HEK293 (cell line): ENCODE measurements around the gene FASN.

Source experiments
- ZFP3 ChIP-seq: fragments of 450-650 bp; formaldehyde crosslinking; IDR thresholded peaks from 2 replicates; pipeline ENCODE4 v1.5.1; 2016; ENCODE audit warnings: low read depth, missing biosample characterization, missing genetic modification characterization
- ZNF324 ChIP-seq: fragments of 450-650 bp; formaldehyde crosslinking; IDR thresholded peaks from 2 replicates; pipeline ENCODE4 v1.5.1; 2016; ENCODE audit warnings: missing biosample characterization, missing genetic modification characterization
- TF ChIP-seq, protein P1 (sequence below): fragments of 450-650 bp; formaldehyde crosslinking; IDR thresholded peaks from 2 replicates; pipeline ENCODE4 v1.5.1; 2016; ENCODE audit warnings: missing biosample characterization, missing genetic modification characterization
- TF ChIP-seq, protein P2 (sequence below): fragments of 450-650 bp; formaldehyde crosslinking; IDR thresholded peaks from 2 replicates; pipeline ENCODE4 v1.5.1; 2016; ENCODE audit warnings: missing biosample characterization, missing genetic modification characterization
- TF ChIP-seq, protein P3 (sequence below): fragments of 450-650 bp; formaldehyde crosslinking; IDR thresholded peaks from 2 replicates; pipeline ENCODE4 v1.5.1; 2016; ENCODE audit warnings: missing biosample characterization, missing genetic modification characterization

DNA sequence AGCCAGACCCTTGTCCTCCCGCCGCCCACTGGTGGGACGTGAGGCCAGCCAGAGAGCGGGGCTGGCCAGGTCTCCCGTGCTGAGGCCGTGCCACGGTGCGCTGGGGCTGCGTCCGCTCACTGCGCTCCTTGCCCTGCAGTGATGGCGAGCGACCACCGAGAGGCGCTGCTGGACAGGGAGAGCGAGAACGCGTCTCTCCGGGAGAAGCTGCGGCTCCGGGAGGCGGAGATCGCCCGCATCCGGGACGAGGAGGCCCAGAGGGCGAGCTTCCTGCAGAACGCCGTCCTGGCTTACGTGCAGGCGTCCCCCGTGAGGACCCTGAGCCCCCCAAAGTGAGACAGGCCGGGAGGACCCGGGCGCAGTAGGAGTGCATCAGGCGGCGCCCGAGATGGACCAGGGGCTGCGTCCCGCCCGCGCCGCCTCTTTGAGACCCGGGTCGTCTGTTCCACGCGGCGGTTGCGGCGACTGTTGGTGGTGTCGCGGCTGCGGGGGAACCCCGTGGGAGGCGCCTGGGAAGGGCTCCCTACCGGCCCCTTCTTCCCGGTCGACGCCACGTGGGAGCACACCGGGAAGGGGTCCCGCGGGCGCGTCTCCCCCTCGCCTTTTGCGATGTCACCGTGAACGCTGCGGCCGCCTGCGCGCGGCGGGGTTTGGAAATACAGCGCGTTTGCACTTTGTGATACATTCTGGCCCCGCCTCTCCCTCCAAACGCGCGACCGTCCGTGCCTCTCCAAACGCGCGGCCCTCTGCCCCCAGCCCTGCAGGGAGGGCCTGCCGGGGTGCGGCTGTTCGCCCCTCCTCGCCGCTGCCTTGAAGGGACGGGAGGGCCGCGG is 67.3 kb downstream of the FASN start:
- TF ChIP-seq, protein P1, sequence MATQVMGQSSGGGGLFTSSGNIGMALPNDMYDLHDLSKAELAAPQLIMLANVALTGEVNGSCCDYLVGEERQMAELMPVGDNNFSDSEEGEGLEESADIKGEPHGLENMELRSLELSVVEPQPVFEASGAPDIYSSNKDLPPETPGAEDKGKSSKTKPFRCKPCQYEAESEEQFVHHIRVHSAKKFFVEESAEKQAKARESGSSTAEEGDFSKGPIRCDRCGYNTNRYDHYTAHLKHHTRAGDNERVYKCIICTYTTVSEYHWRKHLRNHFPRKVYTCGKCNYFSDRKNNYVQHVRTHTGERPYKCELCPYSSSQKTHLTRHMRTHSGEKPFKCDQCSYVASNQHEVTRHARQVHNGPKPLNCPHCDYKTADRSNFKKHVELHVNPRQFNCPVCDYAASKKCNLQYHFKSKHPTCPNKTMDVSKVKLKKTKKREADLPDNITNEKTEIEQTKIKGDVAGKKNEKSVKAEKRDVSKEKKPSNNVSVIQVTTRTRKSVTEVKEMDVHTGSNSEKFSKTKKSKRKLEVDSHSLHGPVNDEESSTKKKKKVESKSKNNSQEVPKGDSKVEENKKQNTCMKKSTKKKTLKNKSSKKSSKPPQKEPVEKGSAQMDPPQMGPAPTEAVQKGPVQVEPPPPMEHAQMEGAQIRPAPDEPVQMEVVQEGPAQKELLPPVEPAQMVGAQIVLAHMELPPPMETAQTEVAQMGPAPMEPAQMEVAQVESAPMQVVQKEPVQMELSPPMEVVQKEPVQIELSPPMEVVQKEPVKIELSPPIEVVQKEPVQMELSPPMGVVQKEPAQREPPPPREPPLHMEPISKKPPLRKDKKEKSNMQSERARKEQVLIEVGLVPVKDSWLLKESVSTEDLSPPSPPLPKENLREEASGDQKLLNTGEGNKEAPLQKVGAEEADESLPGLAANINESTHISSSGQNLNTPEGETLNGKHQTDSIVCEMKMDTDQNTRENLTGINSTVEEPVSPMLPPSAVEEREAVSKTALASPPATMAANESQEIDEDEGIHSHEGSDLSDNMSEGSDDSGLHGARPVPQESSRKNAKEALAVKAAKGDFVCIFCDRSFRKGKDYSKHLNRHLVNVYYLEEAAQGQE (tag by site-specific recombination) = no peak
- TF ChIP-seq, protein P2, sequence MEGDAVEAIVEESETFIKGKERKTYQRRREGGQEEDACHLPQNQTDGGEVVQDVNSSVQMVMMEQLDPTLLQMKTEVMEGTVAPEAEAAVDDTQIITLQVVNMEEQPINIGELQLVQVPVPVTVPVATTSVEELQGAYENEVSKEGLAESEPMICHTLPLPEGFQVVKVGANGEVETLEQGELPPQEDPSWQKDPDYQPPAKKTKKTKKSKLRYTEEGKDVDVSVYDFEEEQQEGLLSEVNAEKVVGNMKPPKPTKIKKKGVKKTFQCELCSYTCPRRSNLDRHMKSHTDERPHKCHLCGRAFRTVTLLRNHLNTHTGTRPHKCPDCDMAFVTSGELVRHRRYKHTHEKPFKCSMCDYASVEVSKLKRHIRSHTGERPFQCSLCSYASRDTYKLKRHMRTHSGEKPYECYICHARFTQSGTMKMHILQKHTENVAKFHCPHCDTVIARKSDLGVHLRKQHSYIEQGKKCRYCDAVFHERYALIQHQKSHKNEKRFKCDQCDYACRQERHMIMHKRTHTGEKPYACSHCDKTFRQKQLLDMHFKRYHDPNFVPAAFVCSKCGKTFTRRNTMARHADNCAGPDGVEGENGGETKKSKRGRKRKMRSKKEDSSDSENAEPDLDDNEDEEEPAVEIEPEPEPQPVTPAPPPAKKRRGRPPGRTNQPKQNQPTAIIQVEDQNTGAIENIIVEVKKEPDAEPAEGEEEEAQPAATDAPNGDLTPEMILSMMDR (tag by site-specific recombination) = peak; percentile 99
- TF ChIP-seq, protein P3, sequence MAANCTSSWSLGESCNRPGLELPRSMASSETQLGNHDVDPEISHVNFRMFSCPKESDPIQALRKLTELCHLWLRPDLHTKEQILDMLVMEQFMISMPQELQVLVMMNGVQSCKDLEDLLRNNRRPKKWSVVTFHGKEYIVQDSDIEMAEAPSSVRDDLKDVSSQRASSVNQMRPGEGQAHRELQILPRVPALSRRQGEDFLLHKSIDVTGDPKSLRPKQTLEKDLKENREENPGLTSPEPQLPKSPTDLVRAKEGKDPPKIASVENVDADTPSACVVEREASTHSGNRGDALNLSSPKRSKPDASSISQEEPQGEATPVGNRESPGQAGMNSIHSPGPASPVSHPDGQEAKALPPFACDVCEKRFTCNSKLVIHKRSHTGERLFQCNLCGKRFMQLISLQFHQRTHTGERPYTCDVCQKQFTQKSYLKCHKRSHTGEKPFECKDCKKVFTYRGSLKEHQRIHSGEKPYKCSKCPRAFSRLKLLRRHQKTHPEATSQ (tag by site-specific recombination) = no peak
- TF ChIP-seq ZFP3 (tag by site-specific recombination) = no peak
- TF ChIP-seq ZNF324 (tag by site-specific recombination) = no peak; the same call in 1 of the 2 replicates
